Raji (cell line): Measurements from ENCODE around the gene UBXN6.

Source experiments
- POLR2A ChIP-seq: IDR thresholded peaks from 2 replicates; pipeline ENCODE4 v1.6.1; 2011; ENCODE audit warnings: low read depth, low read length, control low read depth; ENCODE audit not compliant: insufficient read depth

UBXN6 gene

GRCh38 chr19:4457654-4458395 is at the start of gene UBXN6:
Gene UBXN6 (minus strand): TSS chr19:4457794. CDS start chr19:4457697, 97 bp downstream.
- TF ChIP-seq POLR2A: peak; percentile 51

GRCh38 chr19:4507150-4507452 is 49.5 kb upstream of the UBXN6 start:
- TF ChIP-seq POLR2A: no peak

GRCh38 chr19:4506449-4507149 is 49.0 kb upstream of the UBXN6 start:
- TF ChIP-seq POLR2A: no peak

- no peak for TF ChIP-seq POLR2A
Measured at GRCh38 chr19:4505570-4506448, 48.2 kb upstream of the UBXN6 start.

- TF ChIP-seq POLR2A: no peak
Measured at GRCh38 chr19:4504891-4505569, 47.4 kb upstream of the UBXN6 start.

GRCh38 chr19:4504297-4504701 is 46.7 kb upstream of the UBXN6 start:
- TF ChIP-seq POLR2A: no peak

- no peak for TF ChIP-seq POLR2A
Measured at GRCh38 chr19:4503825-4504170, 46.2 kb upstream of the UBXN6 start.

- TF ChIP-seq POLR2A: no peak
Measured at GRCh38 chr19:4503132-4503824, 45.7 kb upstream of the UBXN6 start.

GRCh38 chr19:4502282-4503131 is 44.9 kb upstream of the UBXN6 start:
- TF ChIP-seq POLR2A: no peak

GRCh38 chr19:4501691-4502090 is 44.1 kb upstream of the UBXN6 start:
- TF ChIP-seq POLR2A: no peak

- no peak for TF ChIP-seq POLR2A
Measured at GRCh38 chr19:4500841-4501591, 43.4 kb upstream of the UBXN6 start.

- TF ChIP-seq POLR2A: no peak
Measured at GRCh38 chr19:4499855-4500254, 42.3 kb upstream of the UBXN6 start.

- no peak for TF ChIP-seq POLR2A
Measured at GRCh38 chr19:4499318-4499717, 41.7 kb upstream of the UBXN6 start.

- no peak for TF ChIP-seq POLR2A
Measured at GRCh38 chr19:4498694-4499093, 41.1 kb upstream of the UBXN6 start.
